Naive thymus-derived CD8-positive, alpha-beta T cell (primary cell): Measurements from ENCODE around the gene HACD4. TPM values are rescaled to one million over a fixed set of nuclear protein-coding genes. Genes with fewer than 3 reads are reported as not detected.
"Not testable (repeated sequence)": the region's sequence is repeated elsewhere in the genome, so short reads cannot be mapped to it uniquely, and the experiment has no call there.

Experiments
- ATAC-seq, 2 donors: fragments of 150-1000 bp; cut with Tn5 transposase in 1 of 2; sonication (Bioruptor Pico), chemical (Tn5 transposase) in 1 of 2; 1 replicate in 1 of 2; 2 replicates in 1 of 2; pipeline ENCODE4 v1.10.0; 2021; ENCODE audit warnings: mild to moderate bottlenecking in 2 of 2, moderate library complexity in 2 of 2
- POLR2A ChIA-PET: fragments of 350-600 bp; sonication (Branson Sonifier 250); formaldehyde crosslinking; loops from one replicate; lab custom pipeline; 2021; ENCODE audit warnings: antibody characterized with exemption; lab: Charles Lee
- DNase-seq, 10 donors: peaks; one replicate each; pipeline versions ENCODE4 v3.0.0 to v3.0.0-alpha.2; 2020 to 2022
- H3K27ac Mint-ChIP-seq, 10 donors: one replicate each; pipeline ENCODE4 v1.8.0; 2020 to 2022; ENCODE audit warnings: mild to moderate bottlenecking in 10 of 10, mixed read lengths in 10 of 10, moderate library complexity in 4 of 10, inconsistent platforms in 1 of 10
- H3K27me3 Mint-ChIP-seq, 5 donors: one replicate each; pipeline ENCODE4 v1.8.0; 2021 to 2022; ENCODE audit warnings: mixed read lengths in 5 of 5
- H3K36me3 Mint-ChIP-seq, 3 donors: one replicate each; pipeline ENCODE4 v1.8.0; 2020 to 2022; ENCODE audit warnings: mixed read lengths in 3 of 3, mild to moderate bottlenecking in 2 of 3, inconsistent platforms in 1 of 3
- H3K4me1 Mint-ChIP-seq, 4 donors: one replicate each; pipeline ENCODE4 v1.8.0; 2021 to 2022; ENCODE audit warnings: mixed read lengths in 4 of 4
- H3K4me3 Mint-ChIP-seq, 10 donors: one replicate each; pipeline ENCODE4 v1.8.0; 2020 to 2022; ENCODE audit warnings: mild to moderate bottlenecking in 10 of 10, mixed read lengths in 10 of 10, moderate library complexity in 6 of 10, inconsistent platforms in 1 of 10
- H3K9me3 Mint-ChIP-seq, 9 donors: one replicate each; pipeline ENCODE4 v1.8.0; 2020 to 2022; ENCODE audit warnings: mixed read lengths in 9 of 9, mild to moderate bottlenecking in 3 of 9, inconsistent platforms in 1 of 9, moderate library complexity in 1 of 9
- polyA plus RNA-seq, 3 donors: library from polyadenylated mRNA; unstranded; fragments of 300-500 nt; fragmentation: Illumina TruSeq; gene quantifications; one replicate each; pipeline ENCODE4 v1.2.3, GENCODE V29; 2021
- total RNA-seq, 8 experiments: library from RNA in 2 of 8; stranded (reverse) in 2 of 8; gene quantifications; one replicate each; pipeline ENCODE4 v1.2.3 and lab custom pipeline; 2021 to 2026

HACD4 gene
- total and polyA plus RNA-seq, 5 experiments from 2014 or later: 7.5 to 12.6 (median 8.1) TPM

DNA sequence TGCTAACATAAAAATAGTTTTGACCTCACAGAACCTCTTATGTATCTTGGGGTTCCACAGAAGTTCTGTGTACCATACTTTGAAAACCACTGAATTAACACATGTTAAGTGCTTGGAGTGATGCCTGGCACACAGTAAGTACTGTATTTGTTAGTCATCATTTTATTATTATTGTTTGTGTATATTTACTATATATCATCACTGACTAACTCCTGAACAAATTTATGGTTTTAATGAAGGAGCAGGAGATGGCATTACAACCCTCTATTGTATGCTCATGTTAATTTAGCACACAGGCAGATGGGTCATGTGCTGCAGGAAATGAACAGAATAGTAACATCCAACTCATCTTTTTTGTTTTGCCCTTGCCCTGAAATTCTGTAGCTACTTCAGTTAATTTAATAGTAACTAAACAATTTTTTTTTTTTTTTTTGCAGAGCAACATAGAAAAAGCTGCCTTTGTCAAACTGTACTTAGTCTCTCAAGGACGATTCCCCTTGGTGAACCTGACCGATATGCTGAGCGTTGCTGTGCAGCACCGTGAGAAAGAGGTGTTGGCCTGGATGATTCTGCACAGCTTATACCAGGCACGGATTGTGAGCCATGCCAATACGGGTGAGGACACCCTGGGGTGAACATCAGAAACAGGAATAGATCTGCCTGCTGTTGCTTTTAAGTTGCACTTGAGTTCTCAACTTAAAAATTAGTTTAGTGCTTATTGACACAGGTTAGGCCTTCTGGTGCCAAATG, 45.4 kb downstream of the HACD4 start:
- peak overlapping the region in 1 of 10 donors; percentile 31 for H3K27ac Mint-ChIP-seq
- no peaks in the 10 kb centered on the region for H3K9me3 Mint-ChIP-seq
- DNase-seq: no peak
- POLR2A ChIA-PET: interaction anchor here (0.7 kb wide), 1 partner anchor 9 kb away, joined by 3 read pairs; no protein-coding TSS in a partner anchor
- H3K4me3 Mint-ChIP-seq: no peak overlapping the region
- peaks cover 11 to 60% (median 58%) of the 10 kb centered on the region in 3 donors for H3K36me3 Mint-ChIP-seq
- peaks cover 0 to 7% (median 1%) of the 10 kb centered on the region in 4 donors for H3K4me1 Mint-ChIP-seq
- ATAC-seq: no peak
- no peaks in the 10 kb centered on the region for H3K27me3 Mint-ChIP-seq

DNA sequence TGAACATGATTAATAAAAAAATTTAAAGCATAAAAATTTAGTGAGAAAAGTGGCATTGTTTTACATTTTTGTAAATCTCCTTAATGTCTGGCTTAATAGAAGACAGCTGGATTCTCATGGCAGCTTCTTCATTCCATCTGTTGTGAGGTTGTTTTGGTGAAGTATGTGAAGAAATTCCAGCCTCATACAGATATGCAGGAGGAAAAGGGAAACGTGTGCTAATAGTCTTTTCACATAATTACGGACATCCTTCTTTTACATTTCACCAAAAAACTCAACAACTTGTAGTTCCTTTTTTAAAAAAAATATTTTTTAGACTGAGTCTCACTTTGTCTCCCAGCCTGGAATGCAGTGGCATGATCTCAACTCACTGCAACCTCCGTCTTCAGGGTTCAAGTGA, 46.9 kb downstream of the HACD4 start:
- no peak overlapping the region for H3K27ac Mint-ChIP-seq
- ATAC-seq (no peak), DNase-seq (no peak)
- POLR2A ChIA-PET: no interaction called here
- H3K9me3 Mint-ChIP-seq: no peaks in the 10 kb centered on the region
- peaks cover 0 to 12% (median 3%) of the 10 kb centered on the region in 4 donors for H3K4me1 Mint-ChIP-seq
- H3K36me3 Mint-ChIP-seq: peaks cover 6 to 55% (median 52%) of the 10 kb centered on the region in 3 donors
- no peaks in the 10 kb centered on the region for H3K27me3 Mint-ChIP-seq
- no peak overlapping the region for H3K4me3 Mint-ChIP-seq

DNA sequence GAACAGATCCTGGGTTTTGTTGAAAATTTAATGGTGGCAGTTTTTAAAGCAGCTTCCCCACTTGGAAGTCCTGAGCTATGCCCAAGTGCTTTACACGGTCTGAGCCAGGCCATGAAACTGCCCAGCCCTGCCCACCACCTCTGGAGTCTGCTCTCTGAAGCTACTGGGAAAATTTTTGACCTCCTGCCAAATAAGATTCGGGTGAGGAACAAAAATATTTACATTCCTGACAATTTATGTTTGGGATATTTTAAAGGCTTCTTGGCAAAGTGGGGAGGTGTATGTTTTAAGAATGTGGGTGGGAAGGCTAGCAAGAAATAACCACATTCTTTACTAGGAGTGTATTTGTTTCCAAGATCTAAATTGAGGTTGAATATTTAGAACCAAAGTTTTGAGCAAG, 50.0 kb downstream of the HACD4 start:
- DNase-seq (no peak), ATAC-seq (no peak)
- peaks cover 0 to 9% (median 4%) of the 10 kb centered on the region in 4 donors for H3K4me1 Mint-ChIP-seq
- H3K4me3 Mint-ChIP-seq: no peak overlapping the region
- no peaks in the 10 kb centered on the region for H3K27me3 Mint-ChIP-seq
- H3K27ac Mint-ChIP-seq: no peak overlapping the region
- H3K36me3 Mint-ChIP-seq: peaks cover 11 to 57% (median 53%) of the 10 kb centered on the region in 3 donors
- H3K9me3 Mint-ChIP-seq: no peaks in the 10 kb centered on the region
- POLR2A ChIA-PET: no interaction called here

DNA sequence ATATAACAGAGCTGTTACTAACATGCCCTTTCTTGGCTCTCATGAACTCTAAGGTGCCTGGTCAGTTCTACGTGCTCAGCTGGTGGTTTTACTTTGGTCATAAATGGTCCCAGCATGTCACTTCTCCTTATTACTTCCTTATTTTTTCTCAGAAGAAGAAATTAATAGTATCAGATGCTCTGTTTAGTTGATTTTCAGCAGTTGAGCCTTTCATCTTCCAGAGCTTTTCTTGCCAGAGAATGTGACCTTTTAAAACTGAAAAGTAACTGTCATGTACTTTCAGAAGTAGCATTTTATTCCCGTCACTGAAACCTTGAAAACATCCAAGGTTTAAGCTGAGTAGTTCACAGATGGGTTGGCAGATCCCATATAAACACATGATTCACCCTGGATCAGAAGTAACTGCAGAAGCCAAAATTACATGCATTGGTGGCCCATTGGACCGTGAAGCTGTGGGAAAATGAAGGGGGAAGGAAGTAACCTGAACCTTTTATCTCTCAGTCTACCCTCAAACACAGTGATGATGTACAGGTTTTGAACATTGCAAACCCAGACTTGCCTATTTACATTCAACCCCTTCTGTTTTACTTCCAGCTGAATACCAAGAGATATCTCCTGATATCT, 50.5 kb downstream of the HACD4 start:
- H3K36me3 Mint-ChIP-seq: peaks cover 11 to 57% (median 53%) of the 10 kb centered on the region in 3 donors
- H3K4me3 Mint-ChIP-seq: no peak overlapping the region
- no peak overlapping the region for H3K27ac Mint-ChIP-seq
- POLR2A ChIA-PET: no interaction called here
- H3K27me3 Mint-ChIP-seq: no peaks in the 10 kb centered on the region
- DNase-seq (no peak), ATAC-seq (no peak)
- no peaks in the 10 kb centered on the region for H3K9me3 Mint-ChIP-seq
- H3K4me1 Mint-ChIP-seq: peaks cover 0 to 9% (median 4%) of the 10 kb centered on the region in 4 donors

DNA sequence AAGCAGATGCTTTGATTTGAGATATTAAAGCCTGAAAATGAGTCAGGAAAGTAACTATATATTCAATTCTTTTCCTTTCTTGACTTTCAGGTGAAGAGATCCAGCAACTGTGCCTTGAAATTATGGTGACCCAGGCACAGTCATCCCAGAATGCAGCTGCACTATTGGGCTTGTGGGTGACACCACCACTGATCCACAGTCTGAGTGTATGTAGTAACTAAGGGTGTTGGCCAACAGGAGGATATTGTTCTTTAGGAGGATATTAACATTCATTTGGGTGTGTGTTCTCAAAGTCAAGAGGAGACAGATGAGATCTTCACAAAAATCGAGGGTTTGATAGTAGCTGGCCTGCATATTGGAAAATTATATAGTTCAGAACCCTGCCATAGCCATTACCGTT, 53.2 kb downstream of the HACD4 start:
- H3K4me3 Mint-ChIP-seq: no peak overlapping the region
- H3K27ac Mint-ChIP-seq: no peak overlapping the region
- ATAC-seq: no peak
- H3K9me3 Mint-ChIP-seq: no peaks in the 10 kb centered on the region
- H3K36me3 Mint-ChIP-seq: peaks cover 11 to 60% (median 53%) of the 10 kb centered on the region in 3 donors
- POLR2A ChIA-PET: no interaction called here
- peaks cover 0 to 9% (median 5%) of the 10 kb centered on the region in 4 donors for H3K4me1 Mint-ChIP-seq
- DNase-seq: no peak
- H3K27me3 Mint-ChIP-seq: no peaks in the 10 kb centered on the region

DNA sequence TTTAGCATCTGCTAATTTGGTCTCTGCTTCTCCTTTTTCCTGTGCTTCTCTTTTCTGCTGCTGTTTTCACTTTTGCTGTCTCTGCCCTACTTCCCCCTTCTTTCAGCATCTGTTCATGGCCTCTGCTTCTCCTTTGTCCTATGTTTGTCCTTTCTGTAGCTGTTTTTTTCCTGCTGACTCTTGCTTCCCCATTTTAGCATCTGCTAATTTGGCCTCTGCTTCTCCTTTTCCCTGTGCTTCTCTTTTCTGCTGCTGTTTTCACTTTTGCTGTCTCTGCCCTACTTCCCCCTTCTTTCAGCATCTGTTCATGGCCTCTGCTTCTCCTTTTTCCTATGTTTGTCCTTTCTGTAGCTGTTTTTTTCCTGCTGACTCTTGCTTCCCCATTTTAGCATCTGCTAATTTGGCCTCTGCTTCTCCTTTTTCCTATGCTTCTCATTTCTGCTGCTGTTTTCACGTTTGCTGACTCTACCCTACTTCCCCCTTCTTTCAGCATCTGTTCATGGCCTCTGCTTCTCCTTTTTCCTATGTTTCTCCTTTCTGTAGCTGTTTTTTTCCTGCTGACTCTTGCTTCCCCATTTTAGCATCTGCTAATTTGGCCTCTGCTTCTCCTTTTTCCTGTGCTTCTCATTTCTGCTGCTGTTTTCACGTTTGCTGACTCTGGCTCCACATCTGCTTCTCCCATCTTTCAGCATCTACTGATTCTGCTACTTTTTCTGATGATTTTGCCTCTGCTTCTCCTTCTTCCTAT, 57.1 kb downstream of the HACD4 start:
- DNase-seq, POLR2A ChIA-PET, H3K4me1 Mint-ChIP-seq, H3K4me3 Mint-ChIP-seq, ATAC-seq, H3K27ac Mint-ChIP-seq, H3K27me3 Mint-ChIP-seq: not testable (repeated sequence)
- Mint-ChIP-seq H3K36me3 (peaks cover 13 to 50% (median 41%) of the 10 kb centered on the region in 3 donors), H3K9me3 (peaks cover 0 to 12% (median 8%) of the 10 kb centered on the region in 9 donors)

DNA sequence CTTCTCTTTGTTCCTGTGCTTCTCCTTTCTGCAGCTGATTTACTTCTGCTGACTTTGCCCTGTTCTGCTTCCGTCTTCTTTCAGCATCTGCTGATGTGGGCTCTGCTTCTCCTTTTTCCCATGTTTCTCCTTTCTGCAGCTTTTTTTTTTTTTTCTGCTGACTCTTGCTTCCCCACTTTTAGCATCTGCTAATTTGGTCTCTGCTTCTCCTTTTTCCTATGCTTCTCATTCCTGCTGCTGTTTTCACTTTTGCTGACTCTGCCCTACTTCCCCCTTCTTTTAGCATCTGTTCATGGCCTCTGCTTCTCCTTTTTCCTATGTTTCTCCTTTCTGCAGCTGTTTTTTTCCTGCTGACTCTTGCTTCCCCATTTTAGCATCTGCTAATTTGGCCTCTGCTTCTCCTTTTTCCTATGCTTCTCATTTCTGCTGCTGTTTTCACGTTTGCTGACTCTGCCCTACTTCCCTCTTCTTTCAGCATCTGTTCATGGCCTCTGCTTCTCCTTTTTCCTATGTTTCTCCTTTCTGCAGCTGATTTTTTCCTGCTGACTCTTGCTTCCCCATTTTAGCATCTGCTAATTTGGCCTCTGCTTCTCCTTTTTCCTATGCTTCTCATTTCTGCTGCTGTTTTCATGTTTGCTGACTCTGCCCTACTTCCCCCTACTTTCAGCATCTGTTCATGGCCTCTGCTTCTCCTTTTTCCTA, 58.0 kb downstream of the HACD4 start:
- Mint-ChIP-seq H3K36me3 (peaks cover 13 to 44% (median 42%) of the 10 kb centered on the region in 3 donors), H3K9me3 (peaks cover 0 to 12% (median 8%) of the 10 kb centered on the region in 9 donors)
- POLR2A ChIA-PET, H3K4me1 Mint-ChIP-seq, ATAC-seq, H3K27me3 Mint-ChIP-seq, H3K27ac Mint-ChIP-seq, H3K4me3 Mint-ChIP-seq, DNase-seq: not testable (repeated sequence)

DNA sequence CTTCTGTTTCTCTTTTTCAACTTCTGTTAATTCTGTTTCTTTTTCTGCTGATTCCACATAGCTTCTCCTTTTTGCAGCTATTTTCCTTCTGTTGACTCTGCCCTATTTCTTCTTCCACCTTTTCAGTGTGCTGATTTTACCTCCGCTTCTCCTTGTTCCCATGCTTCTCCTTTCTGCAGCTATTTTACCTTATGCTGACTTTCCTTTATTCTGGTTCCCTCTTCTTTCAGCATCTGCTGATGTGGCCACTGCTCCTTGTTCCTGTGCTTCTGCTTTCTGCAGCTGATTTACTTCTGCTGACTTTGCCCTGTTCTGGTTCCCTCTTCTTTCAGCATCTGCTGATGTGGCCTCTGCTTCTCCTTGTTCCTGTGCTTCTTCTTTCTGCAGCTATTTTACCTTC, 58.8 kb downstream of the HACD4 start:
- Mint-ChIP-seq H3K9me3 (peaks cover 0 to 12% (median 8%) of the 10 kb centered on the region in 9 donors), H3K36me3 (peaks cover 13 to 40% (median 37%) of the 10 kb centered on the region in 3 donors), H3K4me3 (no peak overlapping the region), H3K27ac (no peak overlapping the region), H3K27me3 (no peaks in the 10 kb centered on the region), H3K4me1 (peaks cover 0 to 4% (median 1%) of the 10 kb centered on the region in 4 donors)
- DNase-seq (no peak), ATAC-seq (no peak)
- POLR2A ChIA-PET: no interaction called here

DNA sequence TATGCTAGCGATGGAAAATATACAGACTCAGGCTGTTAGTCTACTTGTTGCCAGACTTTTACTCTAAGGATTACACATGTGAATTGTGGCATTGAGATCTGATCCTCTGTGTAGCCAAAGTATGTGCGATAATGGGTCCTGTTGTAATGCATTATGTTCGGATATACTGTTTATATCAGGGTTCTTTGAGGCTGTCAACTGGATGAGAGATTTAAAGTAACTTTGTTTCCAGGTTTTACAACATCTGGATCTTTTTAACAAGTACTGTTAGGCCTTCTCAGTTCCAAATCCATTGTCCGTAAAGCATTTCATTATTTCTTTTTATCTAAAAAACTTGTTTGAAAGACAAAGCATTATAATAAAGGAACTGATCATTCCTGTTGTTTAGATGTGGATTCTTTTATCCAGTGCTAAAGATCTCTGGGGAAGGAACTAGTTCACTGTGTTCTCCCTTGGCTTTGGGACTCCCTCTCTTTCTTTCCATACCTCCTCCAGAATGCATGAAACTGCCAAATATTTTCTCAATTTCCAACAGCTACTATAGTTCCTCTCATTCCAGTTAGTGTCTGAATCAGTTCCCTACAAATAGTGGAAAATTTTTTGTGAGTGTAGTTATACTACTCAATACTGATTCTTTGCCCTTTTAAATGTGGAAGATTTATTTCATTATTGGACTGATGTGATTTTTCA, 68.8 kb downstream of the HACD4 start:
- no peak for ATAC-seq
- no peak for DNase-seq
- H3K4me1 Mint-ChIP-seq: no peaks in the 10 kb centered on the region
- POLR2A ChIA-PET: no interaction called here
- no peak overlapping the region for H3K4me3 Mint-ChIP-seq
- H3K9me3 Mint-ChIP-seq: peaks cover 0 to 3% (median 0%) of the 10 kb centered on the region in 9 donors
- peaks cover 17 to 56% (median 47%) of the 10 kb centered on the region in 3 donors for H3K36me3 Mint-ChIP-seq
- no peak overlapping the region for H3K27ac Mint-ChIP-seq
- H3K27me3 Mint-ChIP-seq: no peaks in the 10 kb centered on the region

DNA sequence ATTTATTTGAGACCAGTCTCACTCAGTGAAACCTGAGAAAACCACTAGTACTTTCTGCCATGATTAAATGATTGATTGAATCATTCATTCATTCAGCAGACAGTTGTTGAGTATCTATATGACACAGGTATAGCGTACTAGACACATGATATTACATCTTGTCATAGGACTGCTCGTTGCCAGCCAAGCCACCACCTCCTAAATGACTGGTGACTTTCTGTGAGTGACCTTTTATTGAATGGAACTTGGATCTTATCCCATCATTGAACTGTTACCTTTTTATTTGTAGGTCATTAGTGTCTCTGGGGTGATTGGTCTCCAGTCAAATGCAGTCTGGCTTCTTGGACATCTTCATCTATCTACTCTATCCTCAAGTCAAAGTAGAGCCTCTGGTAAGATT, 80.7 kb downstream of the HACD4 start:
- no peak for DNase-seq
- no peak overlapping the region for H3K4me3 Mint-ChIP-seq
- H3K9me3 Mint-ChIP-seq: no peaks in the 10 kb centered on the region
- no peaks in the 10 kb centered on the region for H3K27me3 Mint-ChIP-seq
- H3K27ac Mint-ChIP-seq: no peak overlapping the region
- no peaks in the 10 kb centered on the region for H3K4me1 Mint-ChIP-seq
- POLR2A ChIA-PET: no interaction called here
- ATAC-seq: no peak
- peaks cover 8 to 67% (median 40%) of the 10 kb centered on the region in 3 donors for H3K36me3 Mint-ChIP-seq
